UCSD-AML1 (cell line): Measurements from ENCODE around the gene NRG3.

Experiments used
- DNase-seq: peaks from one replicate; lab custom pipeline; 2025; ENCODE audit not compliant: unreplicated experiment; lab: John Stamatoyannopoulos, UW

Gene NRG3

GRCh38 chr10:81882011-81882410 is 7.0 kb downstream of the NRG3 start:
- DNase-seq, result no peak

GRCh38 chr10:81884856-81885255 is 9.9 kb downstream of the NRG3 start:
- DNase-seq, result no peak

GRCh38 chr10:81885491-81885890 is 10.5 kb downstream of the NRG3 start:
- no peak for DNase-seq

DNA sequence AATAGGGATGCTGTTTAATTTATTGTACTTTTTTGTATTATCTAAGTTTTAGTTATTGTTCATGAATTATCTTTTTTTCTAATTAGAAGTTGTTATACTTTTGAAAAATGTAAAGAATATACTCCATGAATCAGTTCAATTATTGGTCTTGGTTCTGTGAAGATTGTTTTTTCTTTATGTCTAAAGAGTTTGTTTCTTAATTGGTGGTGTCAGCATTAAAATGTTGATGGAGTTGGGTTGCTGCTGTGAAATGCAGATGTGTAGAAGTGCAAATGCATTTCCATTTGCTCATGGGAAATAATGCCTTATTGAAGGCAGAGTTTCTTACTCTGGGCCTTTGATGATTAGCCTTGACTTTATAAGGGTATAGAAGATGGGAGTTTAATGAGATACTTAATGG is 11.9 kb downstream of the NRG3 start:
- DNase-seq, result no peak

DNA sequence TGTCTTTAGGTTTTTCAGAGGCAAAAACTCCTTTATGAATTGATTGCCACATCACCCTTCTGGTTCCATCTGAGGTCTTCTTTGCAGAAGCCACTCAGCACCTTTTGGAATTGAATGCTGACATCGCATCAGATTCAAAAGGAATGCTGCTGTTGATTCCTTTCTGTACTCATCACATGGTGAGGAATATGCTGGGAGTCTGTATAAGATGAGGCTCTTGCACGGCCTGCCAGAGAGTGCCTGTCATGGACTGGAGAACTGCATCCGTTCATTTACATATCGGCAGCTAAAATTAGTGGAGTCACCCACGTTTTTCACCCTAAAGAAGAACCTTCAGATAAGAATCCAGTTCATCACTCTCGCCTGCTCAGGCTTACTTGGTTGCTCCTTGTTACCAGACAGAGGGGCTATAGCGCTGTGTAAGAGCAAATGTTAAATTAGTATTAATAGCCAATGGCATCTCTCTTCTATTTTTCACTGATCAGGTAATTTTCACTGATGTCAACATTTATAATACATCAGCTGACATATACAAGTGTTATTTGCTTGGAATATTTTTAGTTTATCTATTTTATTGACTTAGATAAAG is 14.3 kb downstream of the NRG3 start:
- DNase-seq, result no peak

DNA sequence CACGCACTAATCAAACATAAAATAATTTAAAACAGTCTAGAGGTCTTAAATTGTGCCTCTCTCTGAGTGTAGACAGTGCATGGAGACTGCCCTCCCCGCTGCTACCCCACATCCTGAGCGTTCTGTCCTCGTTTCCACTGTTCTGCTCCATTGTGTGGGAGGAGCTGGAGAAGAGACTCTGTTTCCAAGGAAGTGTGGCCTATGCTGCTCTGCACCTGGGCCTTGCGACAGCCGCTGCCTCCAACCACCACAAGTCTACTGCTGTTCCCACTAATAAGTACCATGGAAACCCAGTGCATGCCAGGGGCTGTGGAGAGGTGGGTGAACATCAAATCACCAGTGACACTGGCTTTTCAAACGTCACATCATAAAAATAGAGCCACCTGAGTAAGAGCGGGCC is 19.6 kb downstream of the NRG3 start:
- DNase-seq, result no peak

DNA sequence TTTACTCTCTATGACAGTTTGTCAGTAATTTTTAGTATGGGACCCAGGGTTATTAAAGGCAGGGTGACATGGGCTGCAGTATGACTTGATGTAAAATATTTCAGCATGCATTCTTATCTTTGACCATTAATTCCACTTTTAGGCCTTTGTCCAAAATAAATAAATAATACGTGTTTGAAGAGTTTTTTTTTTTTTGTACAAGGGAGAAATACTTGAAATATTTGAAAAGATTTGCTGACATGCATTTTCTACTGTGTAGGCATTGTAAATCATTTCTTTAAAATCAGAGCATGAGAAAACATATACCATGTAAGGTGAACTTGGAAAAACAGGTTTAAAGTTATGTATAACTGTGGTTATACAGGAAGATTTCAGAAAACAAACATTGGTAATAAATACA is 23.5 kb downstream of the NRG3 start:
- no peak for DNase-seq

DNA sequence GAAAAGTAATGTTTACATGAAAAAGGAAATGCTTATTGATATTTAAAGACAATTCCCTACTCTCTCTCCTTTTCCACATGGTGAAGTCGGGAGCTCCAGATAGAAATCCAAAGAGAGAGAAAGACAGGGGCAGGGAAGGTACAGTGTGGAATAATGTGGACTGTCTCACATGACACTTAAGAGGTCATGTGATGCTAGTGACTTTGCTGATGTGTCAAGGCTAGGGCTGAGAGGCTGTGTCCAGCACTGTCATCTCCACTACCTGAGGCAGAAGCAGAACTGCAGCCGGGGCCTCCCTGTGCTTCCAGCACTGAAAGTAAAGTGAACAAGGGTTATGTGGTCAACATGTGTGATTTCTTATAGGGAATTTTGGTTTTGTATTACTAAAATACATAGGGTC is 26.0 kb downstream of the NRG3 start:
- no peak for DNase-seq

- DNase-seq, result no peak
Observed at GRCh38 chr10:81903472-81903871, 28.5 kb downstream of the NRG3 start.

GRCh38 chr10:81905161-81905560 is 30.2 kb downstream of the NRG3 start:
- no peak for DNase-seq

GRCh38 chr10:81909453-81909852 is 34.5 kb downstream of the NRG3 start:
- DNase-seq, result no peak

DNA sequence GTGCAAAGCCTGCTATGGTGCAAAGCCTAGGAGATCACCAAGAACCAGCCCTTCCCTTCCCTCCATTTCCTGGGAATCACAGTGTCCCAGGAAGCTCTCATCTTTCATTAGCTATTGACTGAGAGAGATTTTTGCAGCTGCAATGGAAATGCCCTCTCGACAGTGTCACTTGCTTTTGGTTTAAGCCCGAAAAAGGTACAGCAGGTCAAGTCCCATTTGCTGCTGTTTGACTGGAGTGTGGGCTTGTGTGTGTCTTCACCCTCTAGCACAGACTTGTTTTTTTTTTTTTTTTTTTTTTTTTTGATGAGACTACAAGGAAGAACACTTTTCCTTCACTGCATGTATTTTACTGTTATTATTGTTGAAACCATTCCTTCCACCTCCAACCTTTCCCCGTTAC is 36.3 kb downstream of the NRG3 start:
- DNase-seq, result no peak

DNA sequence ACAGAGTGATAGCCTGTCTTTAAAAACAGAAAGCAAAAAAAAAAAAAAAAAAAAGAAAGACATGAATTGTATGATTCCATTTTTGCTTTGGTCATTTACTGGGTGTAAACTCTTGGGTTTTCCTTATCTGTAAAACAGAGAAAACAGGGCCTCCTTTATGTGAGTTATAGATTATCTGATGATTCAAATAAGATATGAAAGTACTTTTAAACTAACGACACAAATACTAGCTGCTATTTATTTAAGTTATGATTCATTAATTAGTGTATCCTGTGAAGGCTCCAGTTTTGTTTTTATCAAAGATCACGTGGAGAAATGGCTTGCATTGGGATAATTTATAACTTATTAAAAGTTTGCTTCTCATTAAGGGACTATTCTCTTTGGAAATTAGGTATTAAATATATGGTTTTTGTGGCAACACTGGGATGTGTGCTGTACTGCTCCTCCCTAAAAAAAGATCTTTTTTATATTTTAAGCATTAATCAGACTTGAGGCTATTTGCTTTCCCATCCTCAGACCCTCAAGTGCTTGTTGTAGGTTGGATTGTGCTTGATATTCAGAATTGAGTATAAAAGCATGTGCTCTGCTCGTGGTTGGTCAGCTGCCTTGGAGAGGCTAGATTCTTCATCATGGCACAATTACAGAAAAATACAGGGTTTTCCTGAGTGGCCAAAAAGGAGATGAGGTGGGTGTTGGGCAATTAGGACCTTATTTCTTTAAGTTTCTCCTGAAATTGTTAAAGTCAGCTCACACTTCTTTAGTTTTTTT is 39.9 kb downstream of the NRG3 start:
- no peak for DNase-seq

- no peak for DNase-seq
Observed at GRCh38 chr10:81915504-81915897, 40.5 kb downstream of the NRG3 start.

DNA sequence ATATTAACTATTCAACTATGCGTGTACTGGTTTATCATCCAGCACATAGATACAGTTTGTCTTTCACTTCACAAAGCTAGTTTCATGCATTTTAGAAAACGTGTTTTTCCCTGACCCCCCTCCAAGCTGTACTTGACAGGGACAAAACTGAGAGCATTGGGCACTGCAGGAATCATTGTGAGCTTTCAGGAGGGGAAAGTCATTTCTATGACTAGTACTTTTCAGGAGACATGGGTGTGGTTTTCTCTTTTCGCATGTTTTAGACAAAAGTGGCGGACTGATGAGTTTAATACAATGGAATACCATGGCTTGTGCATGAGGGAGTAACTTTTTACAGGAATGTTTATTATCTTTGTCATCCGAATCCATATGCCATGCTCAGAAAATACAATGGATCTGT is 42.7 kb downstream of the NRG3 start:
- DNase-seq, result no peak

- DNase-seq, result no peak
Observed at GRCh38 chr10:81918766-81919165, 43.8 kb downstream of the NRG3 start.

DNA sequence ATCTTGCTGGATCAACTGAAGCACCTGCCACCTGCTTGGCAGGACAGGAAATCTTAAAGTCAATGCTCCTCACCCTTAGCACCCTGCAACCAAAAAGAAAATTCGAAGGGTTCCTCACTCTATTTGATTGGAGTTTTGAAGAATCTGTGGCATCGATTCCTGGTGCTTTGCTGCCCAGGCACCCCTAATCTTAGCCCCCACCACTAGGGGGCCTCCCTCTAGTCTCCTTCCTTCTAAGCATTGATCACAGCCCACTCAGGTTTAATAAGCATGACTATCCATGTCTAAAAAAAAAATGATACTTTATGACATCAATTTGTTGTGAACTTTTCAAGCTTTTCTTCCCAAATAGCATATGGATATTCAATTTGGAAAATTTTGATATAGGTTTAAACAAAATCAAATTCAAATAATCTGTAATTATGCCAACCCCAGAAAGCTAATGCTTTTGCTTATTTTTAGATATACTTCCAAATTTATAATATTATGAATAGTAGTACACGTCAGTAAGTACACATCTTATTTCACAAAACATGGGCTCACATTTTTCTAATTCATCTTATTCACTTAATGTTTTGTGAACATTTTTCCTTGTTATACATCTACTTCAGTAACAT is 45.3 kb downstream of the NRG3 start:
- DNase-seq, result no peak

DNA sequence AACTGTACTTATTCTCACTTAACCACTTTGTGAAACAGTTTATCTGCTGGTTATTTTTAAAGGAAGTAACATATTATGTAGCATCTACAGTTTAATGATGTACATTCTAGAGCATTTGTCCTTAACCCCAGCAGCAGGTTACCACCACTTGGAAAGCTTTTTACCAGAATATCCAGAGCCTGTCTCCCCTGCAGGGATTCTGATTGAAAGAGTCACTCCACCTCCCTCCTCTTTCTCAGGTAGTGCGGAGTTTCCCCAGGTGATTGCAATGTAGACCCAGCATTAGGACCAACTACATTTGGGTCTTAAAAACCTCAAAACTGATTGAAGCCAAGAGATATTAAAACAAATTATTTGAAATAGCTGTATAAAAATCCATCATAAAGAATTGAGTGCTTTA is 53.1 kb downstream of the NRG3 start:
- DNase-seq, result no peak

DNA sequence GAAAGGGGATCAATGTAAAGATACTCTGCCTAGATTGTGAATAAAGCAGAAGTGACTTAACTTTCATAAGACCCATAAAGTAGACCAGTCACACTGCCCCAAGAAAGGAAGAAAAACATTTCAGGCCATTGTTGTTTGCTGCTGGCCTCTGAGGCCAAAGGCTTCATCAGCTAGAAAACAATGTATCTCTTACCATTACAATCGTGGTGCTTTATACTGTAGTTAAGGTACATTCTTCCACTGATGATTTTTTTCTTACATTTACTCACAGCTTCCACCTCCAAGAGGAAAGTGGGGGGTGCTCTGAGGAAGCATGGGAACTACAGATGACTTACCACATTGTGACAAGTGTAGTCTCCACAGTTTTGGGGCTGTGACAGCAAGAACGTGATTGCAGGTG is 68.6 kb downstream of the NRG3 start:
- DNase-seq, result no peak

DNA sequence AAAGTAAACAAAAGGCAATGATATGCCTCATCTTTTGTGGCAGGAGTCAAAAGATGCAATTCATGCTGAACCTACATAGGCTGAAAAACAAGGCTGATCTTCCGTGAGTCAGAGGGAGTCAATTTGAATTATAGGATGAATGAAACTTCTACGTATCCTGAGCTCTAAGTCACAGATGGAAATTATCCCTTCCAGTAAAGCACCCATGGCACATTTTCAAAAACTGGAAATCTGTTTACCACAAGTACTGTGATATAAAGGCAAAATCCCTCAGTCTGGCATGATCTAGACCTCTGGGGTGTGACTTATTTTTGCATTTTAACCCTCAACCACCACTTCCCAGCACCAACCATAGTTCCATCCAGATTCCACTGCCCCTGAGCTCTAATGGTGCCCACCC is 69.6 kb downstream of the NRG3 start:
- no peak for DNase-seq

DNA sequence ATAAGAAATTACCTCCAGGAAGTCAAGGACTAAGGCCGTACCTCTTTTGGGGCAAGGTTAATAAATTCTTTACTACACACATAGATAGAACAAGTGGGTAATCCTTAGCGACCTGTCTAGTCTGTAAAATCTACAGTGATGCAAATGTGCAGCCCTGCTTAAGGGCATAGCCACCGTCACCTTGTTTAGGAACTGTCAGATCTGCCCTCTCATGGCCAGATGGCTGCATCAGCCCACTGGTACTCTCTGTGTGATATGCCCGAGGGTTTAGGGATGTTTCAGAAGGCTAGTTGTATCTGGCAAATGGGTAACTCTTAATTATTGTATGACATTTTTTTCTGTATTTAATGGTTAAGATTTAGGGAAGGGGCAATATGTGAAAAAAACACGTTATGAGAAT is 74.3 kb downstream of the NRG3 start:
- no peak for DNase-seq

GRCh38 chr10:81950358-81950757 is 75.4 kb downstream of the NRG3 start:
- no peak for DNase-seq

DNA sequence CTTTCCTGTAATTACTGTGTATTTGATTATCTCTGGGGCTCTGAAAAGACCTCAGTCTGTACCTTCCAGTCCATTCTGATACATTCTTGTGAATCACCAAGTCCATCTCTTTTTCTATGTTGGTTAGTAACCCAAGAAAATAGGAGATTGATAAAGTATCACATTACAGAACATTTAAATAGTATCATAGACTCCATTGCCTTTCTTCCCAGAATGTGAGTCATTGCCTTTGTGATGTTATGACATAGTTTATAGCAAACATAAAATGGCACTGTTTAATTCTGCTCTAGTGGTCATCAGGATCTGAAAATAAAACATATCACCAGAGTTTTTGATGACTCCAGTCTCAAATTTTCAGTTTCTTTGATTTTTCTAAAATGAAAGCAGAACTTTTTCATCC is 78.4 kb downstream of the NRG3 start:
- DNase-seq, result no peak
